Adrenal gland (tissue), 12 donors: Measurements from ENCODE around the gene KIRREL3. TPM values are rescaled to one million over a fixed set of nuclear protein-coding genes. Genes with fewer than 3 reads are reported as not detected.

Experiments used
- DNase-seq, 7 donors: peaks; one replicate each; pipeline ENCODE4 v3.0.0-alpha.2; 2019 to 2020
- H3K27ac ChIP-seq, 5 donors: fragments of 200-600 bp; sonication (generic) in 4 of 5; 1 replicate in 3 of 5; 2 replicates in 2 of 5; pipeline versions ENCODE4 v1.5.1 to v1.8.0; 2016 to 2020; ENCODE audit warnings: mild to moderate bottlenecking in 1 of 5
- H3K27me3 ChIP-seq: fragments of 200-600 bp; 2 replicates; pipeline ENCODE4 v1.8.0; 2021
- H3K36me3 ChIP-seq, 2 donors: fragments of 200-600 bp; replicated peaks in 1 of 2; 1 replicate in 1 of 2; 2 replicates in 1 of 2; pipeline versions ENCODE4 v1.5.1 to v1.8.0; 2018 to 2022
- H3K4me1 ChIP-seq, 2 donors: fragments of 200-600 bp; replicated peaks in 1 of 2; 1 replicate in 1 of 2; 2 replicates in 1 of 2; pipeline versions ENCODE4 v1.5.1 to v1.8.0; 2018 to 2021
- H3K4me3 ChIP-seq, 4 donors: fragments of 200-600 bp; sonication (generic) in 3 of 4; one replicate each; pipeline ENCODE4 v1.5.1; 2016 to 2018
- H3K9me3 ChIP-seq, 3 donors: fragments of 200-600 bp; sonication (generic) in 1 of 3; replicated peaks in 1 of 3; 1 replicate in 2 of 3; 2 replicates in 1 of 3; pipeline versions ENCODE4 v1.5.1 to v1.8.0; 2016 to 2021
- POLR2A ChIP-seq, 2 donors: fragments of 450-650 bp; IDR thresholded peaks; one replicate each; pipeline ENCODE4 v1.6.1; 2017; ENCODE audit warnings: antibody characterized with exemption in 2 of 2, mild to moderate bottlenecking in 2 of 2, moderate library complexity in 1 of 2
- WGBS, 4 donors: extraction: QIAGEN DNeasy Blood & Tissue Kit in 2 of 4; methylation state at CpG; one replicate each; pipeline versions ENCODE4 v1.1.5 to v1.1.7; 2013 to 2017; 5-methylcytosine and 5-hydroxymethylcytosine counted together
- intact Hi-C, 2 donors: fragments of 100-400 bp; cut with DNase I; formaldehyde crosslinking; loops; one replicate each; pipeline versions ENCODE4 v1.14.1 to v1.15.0; 2022 to 2023
- polyA plus RNA-seq, 3 donors: library from polyadenylated mRNA; stranded (reverse); fragments of 200-250 nt in 2 of 3; fragments of 350-450 nt in 1 of 3; fragmentation: Illumina TruSeq in 1 of 3; extraction: RNeasy Lipid Tissue Mini Kit (QIAGEN cat#74804) in 1 of 3; gene quantifications; one replicate each; pipeline ENCODE4 v1.2.3, GENCODE V29; 2013 to 2014
- total RNA-seq, 9 donors: library from RNA; depleted of rRNA in 4 of 9; stranded (reverse); fragments of >200 nt in 4 of 9; fragments of 120-200 nt in 1 of 9; fragmentation: NEBNext Ultra II Directional in 1 of 9; extraction: Animal tissue kit (Norgen Biotek cat#: 25700) in 1 of 9; gene quantifications; one replicate each; pipeline versions ENCODE4 v1.1.0 to v1.2.4, GENCODE V29; 2013 to 2023
- TF ChIP-seq, protein P1 (sequence below), 6 experiments: fragments of 450-650 bp in 4 of 6; fragments of 200-600 bp in 2 of 6; sonication (generic) in 1 of 6; IDR thresholded peaks; 1 replicate in 5 of 6; 2 replicates in 1 of 6; pipeline versions ENCODE4 v1.5.1 to v1.8.0; 2016 to 2021; ENCODE audit warnings: antibody characterized with exemption in 6 of 6, mild to moderate bottlenecking in 2 of 6, moderate library complexity in 1 of 6
- donor health status: healthy with polysubstance abuse.
- donor health status: Bipolar disorder and iron deficiency.
- donor health status: DM: yes; HTN: yes; CAD: no.
- donor health status: DM: no; HTN: no; CAD: no.
- donor health status: DM: no; HTN: no; CAD: no.
- donor health status: DM: yes; HTN: yes; CAD: no.

KIRREL3 gene
- total and polyA plus RNA-seq, 12 donors, result 0.07 to 4.1 (median 0.64) TPM; not detected in 1

GRCh38 chr11:126628790-126629621 is 371.6 kb downstream of the KIRREL3 start:
- no peak for TF ChIP-seq POLR2A (IDR thresholded peaks at IDR 0.05)
- TF ChIP-seq, protein P1, sequence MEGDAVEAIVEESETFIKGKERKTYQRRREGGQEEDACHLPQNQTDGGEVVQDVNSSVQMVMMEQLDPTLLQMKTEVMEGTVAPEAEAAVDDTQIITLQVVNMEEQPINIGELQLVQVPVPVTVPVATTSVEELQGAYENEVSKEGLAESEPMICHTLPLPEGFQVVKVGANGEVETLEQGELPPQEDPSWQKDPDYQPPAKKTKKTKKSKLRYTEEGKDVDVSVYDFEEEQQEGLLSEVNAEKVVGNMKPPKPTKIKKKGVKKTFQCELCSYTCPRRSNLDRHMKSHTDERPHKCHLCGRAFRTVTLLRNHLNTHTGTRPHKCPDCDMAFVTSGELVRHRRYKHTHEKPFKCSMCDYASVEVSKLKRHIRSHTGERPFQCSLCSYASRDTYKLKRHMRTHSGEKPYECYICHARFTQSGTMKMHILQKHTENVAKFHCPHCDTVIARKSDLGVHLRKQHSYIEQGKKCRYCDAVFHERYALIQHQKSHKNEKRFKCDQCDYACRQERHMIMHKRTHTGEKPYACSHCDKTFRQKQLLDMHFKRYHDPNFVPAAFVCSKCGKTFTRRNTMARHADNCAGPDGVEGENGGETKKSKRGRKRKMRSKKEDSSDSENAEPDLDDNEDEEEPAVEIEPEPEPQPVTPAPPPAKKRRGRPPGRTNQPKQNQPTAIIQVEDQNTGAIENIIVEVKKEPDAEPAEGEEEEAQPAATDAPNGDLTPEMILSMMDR (IDR thresholded peaks at IDR 0.05), result no peak
- Histone ChIP-seq H3K4me3 (no peak overlapping the region), H3K4me1 (no peaks in the 10 kb centered on the region), H3K27me3 (no peaks in the 10 kb centered on the region), H3K9me3 (no peaks in the 10 kb centered on the region), H3K27ac (no peak overlapping the region), H3K36me3 (no peaks in the 10 kb centered on the region)
- DNase-seq, result no peak
- 65 to 75% (median 71%) methylated on average over 11 to 13 of the region's 13 CpGs for WGBS, 4 donors
- intact Hi-C loops, result no loop called here

- Histone ChIP-seq H3K4me3 (no peak overlapping the region), H3K36me3 (no peaks in the 10 kb centered on the region), H3K4me1 (no peaks in the 10 kb centered on the region), H3K9me3 (no peaks in the 10 kb centered on the region), H3K27me3 (no peaks in the 10 kb centered on the region), H3K27ac (no peak overlapping the region)
- 67 to 73% (median 71%) methylated on average over 1 of the region's 1 CpG for WGBS, 4 donors
- intact Hi-C loops, result no loop called here
- TF ChIP-seq, protein P1 (IDR thresholded peaks at IDR 0.05), result no peak
- TF ChIP-seq POLR2A (IDR thresholded peaks at IDR 0.05), result no peak
- no peak for DNase-seq
Measured at GRCh38 chr11:126628450-126628789, 372.1 kb downstream of the KIRREL3 start.

DNA sequence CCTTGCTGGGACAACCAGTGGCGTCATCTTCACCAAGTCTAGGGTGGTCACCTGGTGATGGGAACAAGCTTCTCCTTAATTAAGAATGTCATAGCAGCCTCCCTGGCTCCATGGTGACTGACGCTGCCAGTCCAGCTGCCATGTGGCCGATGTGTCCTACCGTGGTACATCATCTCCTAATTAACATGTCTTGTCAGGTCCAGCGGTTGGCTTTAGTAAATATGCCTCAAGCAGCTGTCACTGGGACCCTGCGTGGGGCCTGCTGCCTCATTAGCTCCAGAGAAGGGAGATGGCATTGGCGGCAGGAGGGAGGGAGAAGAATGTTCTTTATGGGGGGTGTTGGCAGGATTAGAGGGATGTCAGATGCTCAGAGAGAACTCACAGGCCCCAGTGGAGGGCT is 373.1 kb downstream of the KIRREL3 start:
- H3K4me1 ChIP-seq, result no peaks in the 10 kb centered on the region
- H3K36me3 ChIP-seq, result no peaks in the 10 kb centered on the region
- no peaks in the 10 kb centered on the region for H3K27me3 ChIP-seq
- H3K9me3 ChIP-seq, result no peaks in the 10 kb centered on the region
- no peak overlapping the region for H3K4me3 ChIP-seq
- intact Hi-C loops, result no loop called here
- no peak for DNase-seq
- no peak overlapping the region for H3K27ac ChIP-seq
- WGBS, 4 donors, result 94 to 96% (median 95%) methylated on average over 7 of the region's 7 CpGs
- no peak for TF ChIP-seq POLR2A (IDR thresholded peaks at IDR 0.05)
- TF ChIP-seq, protein P1 (IDR thresholded peaks at IDR 0.05), result no peak

- no peaks in the 10 kb centered on the region for H3K36me3 ChIP-seq
- intact Hi-C loops, result no loop called here
- no peaks in the 10 kb centered on the region for H3K9me3 ChIP-seq
- no peak for DNase-seq
- no peaks in the 10 kb centered on the region for H3K4me1 ChIP-seq
- no peak overlapping the region for H3K4me3 ChIP-seq
- TF ChIP-seq, protein P1 (IDR thresholded peaks at IDR 0.05), result no peak
- no peak for TF ChIP-seq POLR2A (IDR thresholded peaks at IDR 0.05)
- no peaks in the 10 kb centered on the region for H3K27me3 ChIP-seq
- WGBS, 4 donors, result 64 to 82% (median 75%) methylated on average over 7 of the region's 7 CpGs
- H3K27ac ChIP-seq, result no peak overlapping the region
Measured at GRCh38 chr11:126624506-126624905, 376.1 kb downstream of the KIRREL3 start.
